ENCODE measurements around the gene MDFIC2.

Gene MDFIC2

GRCh38 chr3:70183781-70184504 is 128.5 kb downstream of the MDFIC2 start:
- no peak for DNase-seq (ENCODE audit: low read depth in 1 of 2, low spot score in 1 of 2)

GRCh38 chr3:70182166-70182565 is 130.3 kb downstream of the MDFIC2 start:
- DNase-seq (ENCODE audit: low read depth in 1 of 2, low spot score in 1 of 2): no peak

GRCh38 chr3:70180664-70181063 is 131.8 kb downstream of the MDFIC2 start:
- no peak for DNase-seq (ENCODE audit: low read depth in 1 of 2, low spot score in 1 of 2)

DNA sequence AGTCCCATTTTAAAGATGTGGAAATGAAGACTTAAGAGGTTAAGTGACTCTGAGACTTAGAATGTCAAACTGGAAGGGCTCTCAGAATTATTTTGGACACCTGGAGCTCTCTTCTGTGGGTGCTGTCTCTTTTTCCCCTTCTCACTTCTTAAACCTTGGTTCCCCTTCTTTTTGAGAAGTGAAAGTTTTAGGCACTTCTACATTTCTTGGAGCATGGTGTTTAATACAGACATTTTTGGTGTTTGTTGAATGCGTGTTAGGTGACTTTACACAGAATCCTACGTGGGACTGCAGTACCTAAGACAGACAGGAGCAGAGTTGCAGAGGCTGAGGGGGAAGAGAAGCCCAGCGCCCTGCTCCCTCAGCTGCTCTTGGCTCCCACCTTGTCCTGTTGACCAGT is 133.3 kb downstream of the MDFIC2 start:
- no peak for DNase-seq (ENCODE audit: low read depth in 1 of 2, low spot score in 1 of 2)

DNA sequence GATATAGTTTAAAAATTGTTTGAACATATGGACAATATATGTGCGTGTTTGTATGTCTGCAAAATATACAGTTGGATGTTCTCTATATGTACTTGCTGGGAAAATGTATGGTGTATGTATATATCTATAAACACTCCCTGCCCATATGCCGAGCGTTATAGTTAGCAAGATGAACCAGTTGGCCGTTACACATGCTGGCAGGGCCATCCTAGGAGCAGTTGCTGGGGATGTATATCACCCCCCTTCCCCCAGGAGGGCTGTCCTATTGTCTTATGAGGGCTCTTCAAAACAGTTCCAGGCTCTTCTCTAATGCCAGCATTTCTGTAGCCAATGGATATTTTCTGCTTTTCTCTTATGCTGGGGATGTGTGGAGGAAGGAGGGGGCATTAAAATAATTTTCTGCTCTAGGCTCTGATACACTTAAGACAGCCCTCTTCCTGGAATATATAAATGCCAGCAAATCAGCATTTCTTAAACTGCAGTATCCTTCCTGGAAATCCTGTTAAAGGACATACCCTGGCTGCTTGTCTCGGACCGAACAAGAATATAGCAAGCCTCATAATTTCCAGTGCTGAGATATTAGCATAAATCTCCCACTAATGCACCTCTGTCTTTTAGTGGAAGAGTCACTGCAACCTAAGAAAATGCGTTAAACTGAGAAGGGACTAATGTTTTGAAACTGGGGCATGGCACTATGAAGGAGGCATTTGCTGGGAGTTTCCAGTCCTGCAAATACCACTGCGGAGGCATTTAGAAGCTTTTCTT is 134.4 kb downstream of the MDFIC2 start:
- DNase-seq (ENCODE audit: low read depth in 1 of 2, low spot score in 1 of 2): no peak

DNA sequence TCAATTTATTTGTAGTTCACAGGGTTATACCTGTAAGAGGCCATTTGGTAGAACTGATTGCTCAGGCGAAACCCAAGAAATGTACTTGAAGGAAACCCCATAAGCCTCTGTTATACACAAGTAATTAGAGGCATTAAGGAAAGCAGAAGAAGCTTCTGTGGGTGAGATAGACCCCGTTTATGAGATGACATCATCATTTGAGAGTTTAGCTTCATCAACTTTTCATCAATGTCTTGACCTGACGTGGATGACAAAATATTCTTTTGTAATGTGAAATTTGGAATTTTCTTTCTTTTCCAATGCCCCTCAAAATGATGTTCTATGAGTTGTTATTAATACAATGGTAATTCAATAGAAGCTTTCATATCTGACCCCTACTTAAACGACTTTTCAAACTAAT is 136.2 kb downstream of the MDFIC2 start:
- no peak for DNase-seq (ENCODE audit: low read depth in 1 of 2, low spot score in 1 of 2)

- DNase-seq (ENCODE audit: low read depth in 1 of 2, low spot score in 1 of 2): no peak
These were observed 155.6 kb downstream of the MDFIC2 start for GRCh38 chr3:70156808-70157207.

DNA sequence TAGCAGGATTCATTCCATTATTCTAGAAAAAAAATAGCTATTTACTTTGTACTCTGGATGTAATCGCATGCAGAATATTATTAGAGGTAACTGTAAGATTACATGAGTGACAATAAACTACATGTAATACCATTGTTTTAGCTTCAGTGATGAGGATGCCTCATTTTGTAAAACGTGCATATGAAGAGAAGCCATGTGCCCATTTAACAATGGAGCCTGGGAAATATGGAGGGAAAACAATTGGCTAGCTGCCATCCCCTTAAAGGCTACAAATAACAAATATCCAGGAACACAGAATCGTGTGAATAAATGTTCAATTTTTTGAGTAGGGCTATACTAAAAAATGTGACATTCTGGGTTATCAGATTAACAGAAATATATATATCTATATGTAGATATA is 161.8 kb downstream of the MDFIC2 start:
- DNase-seq (ENCODE audit: low read depth in 1 of 2, low spot score in 1 of 2): no peak

DNA sequence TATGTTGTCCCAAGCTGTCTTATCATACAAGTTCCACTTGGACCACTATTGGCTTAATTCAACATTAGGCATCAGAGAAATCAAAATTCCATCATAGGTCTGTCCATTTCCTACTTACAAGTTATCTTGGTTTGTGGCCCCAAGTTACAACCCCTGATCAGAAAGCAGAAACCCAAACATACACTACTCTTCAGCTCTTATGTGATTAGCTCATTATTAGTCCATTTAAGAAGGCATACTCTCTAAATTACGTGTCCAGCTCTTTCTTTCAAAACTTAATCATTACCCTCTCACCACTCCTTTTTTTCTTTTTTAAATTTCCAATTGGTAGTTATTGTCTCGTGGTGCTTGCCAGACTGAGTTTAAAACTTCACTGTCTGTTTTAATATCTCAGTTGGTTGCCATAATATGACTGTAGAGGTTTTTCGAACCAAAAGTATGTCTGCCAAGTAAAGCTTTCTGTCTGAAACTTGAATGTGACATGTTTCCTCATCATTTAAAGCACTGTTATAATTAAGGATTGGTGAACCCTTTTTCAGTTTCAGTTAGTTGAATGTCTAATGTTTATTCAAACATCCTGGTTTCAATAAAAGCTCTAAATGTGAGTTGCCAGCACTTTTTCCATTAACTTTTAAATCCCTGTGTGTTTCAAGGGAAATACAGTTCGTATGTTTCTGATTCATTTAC is 162.6 kb downstream of the MDFIC2 start:
- DNase-seq (ENCODE audit: low read depth in 1 of 2, low spot score in 1 of 2): no peak
